HG03342 (cell line): ENCODE results near the gene USP1.

ENCODE experiments used
- ATAC-seq: cut with Tn5 transposase; IDR thresholded peaks from one replicate; pipeline ENCODE4 v1.9.1; 2021; ENCODE audit warnings: mild to moderate bottlenecking, moderate library complexity; ENCODE audit not compliant: unreplicated experiment

The USP1 gene

GRCh38 chr1:62436466-62437272, at the start of gene USP1:
USP1 (plus strand) TSS chr1:62437049; CDS start chr1:62439868, 2,819 bp downstream.
- ATAC-seq: peak; percentile 79

- ATAC-seq: no peak
Measured at GRCh38 chr1:62389531-62389930, 47.3 kb upstream of the USP1 start.

- ATAC-seq: no peak
Measured at GRCh38 chr1:62390071-62390470, 46.8 kb upstream of the USP1 start.

DNA sequence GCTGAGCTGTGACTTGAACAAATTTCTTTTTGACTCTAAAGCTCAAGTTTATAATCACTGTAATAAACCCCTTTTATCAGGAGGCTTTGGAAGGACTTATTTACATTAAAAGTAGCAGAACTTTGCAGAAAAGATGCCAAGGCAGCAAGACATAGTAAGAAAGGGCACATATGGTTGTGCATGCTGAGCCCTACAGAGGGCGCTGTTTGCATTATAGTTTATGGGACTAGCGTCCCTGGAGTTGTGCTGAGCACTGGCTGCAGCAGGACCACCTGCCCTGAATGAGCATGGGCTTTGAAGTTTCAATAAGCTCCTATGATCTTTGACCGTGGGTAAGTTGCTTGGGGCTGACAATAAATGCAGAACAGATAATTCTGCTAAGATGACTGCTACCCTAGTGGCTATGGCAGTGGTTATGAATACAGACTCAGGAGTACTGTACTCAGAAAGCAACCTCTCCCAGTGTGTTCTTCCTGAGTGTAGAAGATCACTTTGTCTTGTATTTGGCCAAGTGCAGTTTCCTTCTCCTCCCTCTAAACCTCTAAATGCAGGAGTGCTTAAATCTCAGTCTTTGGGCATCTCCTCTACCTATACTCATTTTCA, 45.4 kb upstream of the USP1 start:
- peak; percentile 46 for ATAC-seq

DNA sequence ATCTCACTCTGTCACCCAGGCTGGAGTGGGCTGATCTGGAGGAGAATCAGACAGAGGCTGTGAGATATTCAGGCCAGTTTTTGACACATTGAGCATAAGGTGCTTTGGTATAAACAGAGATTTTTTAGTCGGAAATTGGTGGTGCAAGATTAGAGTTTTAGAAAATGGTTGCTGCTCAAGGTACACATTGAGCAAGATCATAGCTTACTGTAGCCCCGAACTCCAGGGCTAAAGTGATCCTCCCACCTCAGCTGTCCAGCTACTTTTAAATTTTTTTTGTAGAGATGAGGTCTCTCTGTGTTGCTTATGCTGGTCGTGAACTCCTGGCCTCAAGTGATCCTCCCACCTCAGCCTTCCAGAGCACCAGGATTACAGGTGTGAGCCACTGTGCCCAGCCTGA, 43.9 kb upstream of the USP1 start:
- no peak for ATAC-seq

GRCh38 chr1:62394646-62395045, 42.2 kb upstream of the USP1 start:
- no peak for ATAC-seq

DNA sequence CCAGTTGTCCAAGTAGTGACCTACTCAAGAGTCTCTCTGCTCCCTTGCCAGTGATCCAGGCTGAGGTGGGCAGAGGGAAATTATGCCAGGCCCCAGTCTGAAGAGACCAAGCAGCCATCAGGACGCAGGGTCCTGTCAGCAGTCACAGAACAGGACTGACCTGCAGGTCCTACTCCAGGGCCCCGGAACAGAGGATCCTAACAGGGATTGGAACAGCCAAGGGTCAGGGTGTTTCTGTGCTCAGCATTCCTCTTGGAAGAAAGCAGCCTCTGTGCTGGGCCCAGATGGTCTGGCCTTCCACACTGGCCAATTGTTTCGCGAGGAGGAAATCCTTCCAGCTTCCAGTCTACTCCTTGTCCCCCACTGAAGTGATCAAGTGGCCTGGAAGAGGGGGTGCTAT, 41.6 kb upstream of the USP1 start:
- no peak for ATAC-seq

GRCh38 chr1:62396871-62397270, 40.0 kb upstream of the USP1 start:
- ATAC-seq: no peak

DNA sequence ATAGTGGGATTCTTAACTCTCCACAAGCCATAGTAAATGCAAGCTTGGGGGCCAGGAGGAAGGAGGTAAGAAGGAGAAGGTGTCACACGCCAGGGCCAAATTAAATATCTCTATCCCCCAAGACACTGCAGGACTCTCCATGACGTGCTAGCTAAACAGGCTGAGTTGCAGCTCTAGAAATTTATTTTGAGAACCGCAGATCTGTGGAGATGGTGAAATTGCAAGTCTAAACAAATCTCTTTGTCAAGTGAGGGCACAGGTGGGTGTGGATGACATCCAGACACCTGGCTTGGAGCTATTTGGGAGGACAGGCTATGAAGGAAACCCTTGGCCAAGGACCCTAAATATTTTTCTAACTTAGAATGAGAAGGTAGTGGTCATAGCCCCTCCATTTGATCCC, 39.5 kb upstream of the USP1 start:
- no peak for ATAC-seq

GRCh38 chr1:62398377-62398776, 38.5 kb upstream of the USP1 start:
- ATAC-seq: no peak

GRCh38 chr1:62401034-62401760, 35.7 kb upstream of the USP1 start:
- no peak for ATAC-seq

DNA sequence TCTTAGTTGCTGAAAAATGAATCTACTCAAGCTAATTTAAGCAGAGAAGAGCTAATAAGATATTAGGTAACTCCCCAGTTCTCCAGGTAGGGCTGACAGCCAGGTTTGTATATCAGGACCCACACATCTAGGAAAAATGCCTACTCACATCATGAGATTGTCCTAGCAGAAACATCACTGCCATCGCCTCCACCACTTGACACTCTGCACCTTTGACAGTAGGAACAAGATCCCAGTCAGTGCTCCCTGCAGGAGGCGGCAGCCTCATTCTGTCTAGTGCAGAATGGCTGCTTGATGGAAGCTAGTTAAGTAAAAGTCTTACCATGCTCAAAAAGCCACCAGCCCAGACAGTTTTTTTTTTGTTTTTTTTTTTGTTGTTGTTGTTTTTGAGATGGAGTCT, 31.6 kb upstream of the USP1 start:
- no peak for ATAC-seq

- no peak for ATAC-seq
Measured at GRCh38 chr1:62406576-62406975, 30.3 kb upstream of the USP1 start.

- ATAC-seq: peak; percentile 53
Measured at GRCh38 chr1:62407398-62408009, 29.3 kb upstream of the USP1 start.

- ATAC-seq: no peak
Measured at GRCh38 chr1:62415687-62416086, 21.2 kb upstream of the USP1 start.

DNA sequence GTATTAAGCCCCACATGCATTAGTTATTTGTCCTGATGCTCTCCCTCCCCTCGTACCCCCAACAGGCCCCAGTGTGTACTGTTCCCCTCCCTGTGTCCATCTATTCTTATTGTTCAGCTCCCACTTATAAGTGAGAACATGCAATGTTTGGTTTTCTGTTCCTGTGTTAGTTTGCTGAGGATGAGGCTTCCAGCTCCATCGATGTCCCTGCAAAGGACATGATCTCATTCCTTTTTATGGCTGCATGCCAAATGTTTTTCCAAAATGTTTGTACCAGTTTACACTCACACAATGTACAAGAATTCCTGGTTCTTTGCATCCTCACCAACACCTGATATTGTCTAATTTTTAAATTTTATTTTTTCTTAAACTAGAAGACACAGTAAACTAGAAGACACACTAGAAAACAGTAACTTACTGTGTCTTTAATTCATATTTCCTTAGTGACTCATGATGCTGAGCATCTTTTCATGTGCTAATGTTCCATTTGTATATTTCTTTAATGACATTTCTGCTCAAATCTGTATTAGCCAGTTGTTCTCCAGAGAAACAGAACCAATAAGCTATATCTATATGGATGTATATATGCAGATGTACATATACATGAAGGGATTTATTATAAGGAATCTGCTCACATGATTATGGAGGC, 19.4 kb upstream of the USP1 start:
- no peak for ATAC-seq

DNA sequence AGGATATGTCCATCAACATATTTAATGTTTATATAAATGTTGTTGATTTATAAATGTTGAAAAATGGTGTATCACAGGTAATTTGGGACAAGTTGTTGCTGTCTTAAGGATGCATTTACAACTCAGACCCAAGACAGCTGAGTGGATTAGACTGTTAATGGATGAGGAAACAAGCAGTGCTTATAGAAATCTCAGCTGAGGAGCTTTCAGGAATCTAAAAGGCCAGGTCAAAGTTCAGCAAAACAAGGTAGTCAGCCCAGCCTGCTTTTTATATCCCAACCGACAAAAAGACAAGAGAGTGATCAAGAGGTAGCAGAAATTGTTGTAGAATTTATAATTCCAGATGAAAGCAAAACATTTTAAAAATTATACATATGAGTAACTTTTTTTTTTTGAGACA, 16.6 kb upstream of the USP1 start:
- no peak for ATAC-seq

GRCh38 chr1:62423580-62424242, 13.1 kb upstream of the USP1 start:
- ATAC-seq: no peak

DNA sequence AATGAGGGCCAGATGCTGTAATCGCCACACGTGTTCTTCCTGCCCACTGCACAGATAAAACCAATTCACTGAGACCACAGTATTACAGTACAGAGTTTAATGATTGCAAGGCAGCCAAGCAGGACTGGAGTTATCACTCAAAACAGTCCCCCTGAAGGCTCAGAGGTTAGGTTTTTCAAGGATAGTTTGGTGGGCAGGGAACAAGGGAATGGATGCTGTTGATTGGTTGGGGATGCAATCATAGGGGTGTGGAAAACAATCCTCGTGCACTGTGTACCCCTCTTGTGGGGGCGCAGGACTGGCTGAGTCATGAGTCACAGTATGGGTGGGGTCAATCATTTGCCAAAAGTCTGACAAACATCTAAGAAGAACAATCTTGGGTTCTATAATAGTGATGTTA, 12.4 kb upstream of the USP1 start:
- no peak for ATAC-seq

DNA sequence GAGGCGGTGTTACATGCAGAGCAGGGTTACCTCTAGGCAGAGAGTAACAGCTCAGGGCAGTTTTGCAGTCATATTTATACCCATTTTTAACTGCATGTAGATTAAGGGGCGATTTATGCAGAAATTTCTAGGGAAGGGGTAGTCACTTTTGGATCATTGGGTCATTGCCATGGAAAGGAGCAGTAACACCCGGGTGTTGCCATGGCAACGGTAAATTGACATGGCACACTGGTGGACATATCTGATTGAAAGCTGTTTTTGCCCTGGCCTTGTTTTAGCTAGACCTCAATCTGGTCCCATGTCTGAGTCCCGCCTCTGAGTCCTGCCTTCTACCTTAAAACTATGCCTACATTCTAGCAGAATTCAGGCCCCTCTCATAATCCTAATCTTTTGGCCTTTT, 11.8 kb upstream of the USP1 start:
- ATAC-seq: no peak

- ATAC-seq: no peak
Measured at GRCh38 chr1:62426237-62426636, 10.6 kb upstream of the USP1 start.
